Measurements from ENCODE around the gene AGBL4. TPM values are rescaled to one million over a fixed set of nuclear protein-coding genes. Genes with fewer than 3 reads are reported as not detected.
"Not testable (repeated sequence)": the region's sequence is repeated elsewhere in the genome, so short reads cannot be mapped to it uniquely, and the experiment has no call there.

Gene AGBL4
- total RNA-seq, 1 donor from 2014 or later: 0.39 TPM

GRCh38 chr1:48530727-48531351, 1492.9 kb downstream of the AGBL4 start:
- H3K36me3 Mint-ChIP-seq: no peaks in the 10 kb centered on the region
- peaks cover 4% of the 10 kb centered on the region for H3K4me1 Mint-ChIP-seq (ENCODE audit: unreplicated experiment)
- peak; percentile 89 for TF ChIP-seq CTCF (conservative IDR thresholded peaks at IDR 0.05)
- no peak overlapping the region for H3K27ac Mint-ChIP-seq
- peak; percentile 82 for DNase-seq (ENCODE audit: extremely low spot score, unreplicated experiment)
- H3K9me3 Mint-ChIP-seq: no peaks in the 10 kb centered on the region
- H3K27me3 Mint-ChIP-seq: peaks cover 32% of the 10 kb centered on the region
- no peak overlapping the region for H3K4me3 Mint-ChIP-seq

GRCh38 chr1:48527051-48527450, 1496.7 kb downstream of the AGBL4 start:
- Mint-ChIP-seq H3K36me3 (no peaks in the 10 kb centered on the region), H3K4me3 (no peak overlapping the region), H3K9me3 (no peaks in the 10 kb centered on the region), H3K27me3 (peaks cover 15% of the 10 kb centered on the region), H3K4me1 (ENCODE audit: unreplicated experiment) (peaks cover 4% of the 10 kb centered on the region), H3K27ac (no peak overlapping the region)
- TF ChIP-seq CTCF (conservative IDR thresholded peaks at IDR 0.05): no peak
- DNase-seq (ENCODE audit: extremely low spot score, unreplicated experiment): no peak

GRCh38 chr1:48526008-48526710, 1497.6 kb downstream of the AGBL4 start:
- Mint-ChIP-seq H3K9me3 (no peaks in the 10 kb centered on the region), H3K4me3 (no peak overlapping the region), H3K27ac (no peak overlapping the region), H3K4me1 (ENCODE audit: unreplicated experiment) (peaks cover 4% of the 10 kb centered on the region), H3K36me3 (no peaks in the 10 kb centered on the region), H3K27me3 (peaks cover 15% of the 10 kb centered on the region)
- TF ChIP-seq CTCF (conservative IDR thresholded peaks at IDR 0.05): no peak
- no peak for DNase-seq (ENCODE audit: extremely low spot score, unreplicated experiment)

GRCh38 chr1:48524892-48525467, 1498.8 kb downstream of the AGBL4 start:
- H3K4me1 Mint-ChIP-seq (ENCODE audit: unreplicated experiment): peaks cover 4% of the 10 kb centered on the region
- no peaks in the 10 kb centered on the region for H3K9me3 Mint-ChIP-seq
- H3K27me3 Mint-ChIP-seq: peaks cover 15% of the 10 kb centered on the region
- H3K36me3 Mint-ChIP-seq: no peaks in the 10 kb centered on the region
- no peak overlapping the region for H3K4me3 Mint-ChIP-seq
- no peak for DNase-seq (ENCODE audit: extremely low spot score, unreplicated experiment)
- no peak for TF ChIP-seq CTCF (conservative IDR thresholded peaks at IDR 0.05)
- H3K27ac Mint-ChIP-seq: no peak overlapping the region

- Mint-ChIP-seq H3K36me3 (no peaks in the 10 kb centered on the region), H3K9me3 (no peaks in the 10 kb centered on the region), H3K27me3 (peaks cover 11% of the 10 kb centered on the region), H3K4me1 (ENCODE audit: unreplicated experiment) (peaks cover 4% of the 10 kb centered on the region), H3K4me3 (no peak overlapping the region), H3K27ac (no peak overlapping the region)
- no peak for DNase-seq (ENCODE audit: extremely low spot score, unreplicated experiment)
- no peak for TF ChIP-seq CTCF (conservative IDR thresholded peaks at IDR 0.05)
Measured at GRCh38 chr1:48523558-48523957, 1500.2 kb downstream of the AGBL4 start.

GRCh38 chr1:48519896-48520295, 1503.9 kb downstream of the AGBL4 start:
- H3K27me3 Mint-ChIP-seq: peaks cover 14% of the 10 kb centered on the region
- H3K27ac Mint-ChIP-seq; H3K4me1 Mint-ChIP-seq (ENCODE audit: unreplicated experiment); H3K4me3 Mint-ChIP-seq; H3K36me3 Mint-ChIP-seq; DNase-seq (ENCODE audit: extremely low spot score, unreplicated experiment); H3K9me3 Mint-ChIP-seq: not testable (repeated sequence)
